Loucy (cell line): ENCODE results near the gene SLC15A5.

ENCODE experiments used
- H2AFZ ChIP-seq: fragments of 200-600 bp; sonication (generic); 2 replicates; pipeline ENCODE4 v1.6.0; 2016; ENCODE audit warnings: antibody characterized with exemption, mild to moderate bottlenecking, low read length, moderate library complexity
- H3F3A ChIP-seq: fragments of 200-600 bp; 2 replicates; pipeline ENCODE4 v1.6.0; 2016; ENCODE audit warnings: antibody characterized with exemption, low read depth, mild to moderate bottlenecking
- H3K27me3 ChIP-seq: fragments of 200-600 bp; sonication (generic); 2 replicates; pipeline ENCODE4 v1.6.1; 2014; ENCODE audit warnings: low read length, mild to moderate bottlenecking; ENCODE audit not compliant: insufficient read depth, poor library complexity, severe bottlenecking
- H3K36me3 ChIP-seq: fragments of 200-600 bp; sonication (generic); 2 replicates; pipeline ENCODE4 v1.6.1; 2016; ENCODE audit warnings: low read length; ENCODE audit not compliant: insufficient read depth
- H3K4me1 ChIP-seq: fragments of 200-600 bp; sonication (generic); 2 replicates; pipeline ENCODE4 v1.5.1; 2014; ENCODE audit warnings: low read length, mild to moderate bottlenecking; ENCODE audit not compliant: insufficient read depth, poor library complexity, severe bottlenecking
- H3K4me2 ChIP-seq: fragments of 200-600 bp; sonication (generic); 2 replicates; pipeline ENCODE4 v1.6.0; 2014; ENCODE audit warnings: antibody characterized with exemption, low read length, low read depth, mild to moderate bottlenecking; ENCODE audit not compliant: poor library complexity, severe bottlenecking
- H3K4me3 ChIP-seq: fragments of 200-600 bp; sonication (generic); 2 replicates; pipeline ENCODE4 v1.5.1; 2014; ENCODE audit warnings: low read length, mild to moderate bottlenecking, mixed read lengths; ENCODE audit not compliant: poor library complexity, severe bottlenecking
- H3K79me2 ChIP-seq: fragments of 200-600 bp; sonication (generic); 2 replicates; pipeline ENCODE4 v1.6.1; 2014; ENCODE audit warnings: low read length; ENCODE audit not compliant: insufficient read depth
- H3K9ac ChIP-seq: fragments of 200-600 bp; sonication (generic); 2 replicates; pipeline ENCODE4 v1.6.0; 2014; ENCODE audit warnings: mild to moderate bottlenecking, low read depth, low read length, moderate library complexity; ENCODE audit not compliant: poor library complexity, severe bottlenecking
- H3K9me2 ChIP-seq: fragments of 200-600 bp; sonication (generic); replicated peaks from 2 replicates; pipeline ENCODE4 v1.6.1; 2016; ENCODE audit warnings: low read depth, low read length, mixed read lengths
- H3K9me3 ChIP-seq: fragments of 200-600 bp; sonication (generic); 2 replicates; pipeline ENCODE4 v1.6.1; 2014; ENCODE audit warnings: mild to moderate bottlenecking, antibody characterized with exemption, low read length, low read depth; ENCODE audit not compliant: insufficient read depth
- H4K20me1 ChIP-seq: fragments of 200-600 bp; sonication (generic); 2 replicates; pipeline ENCODE4 v1.6.0; 2014; ENCODE audit warnings: antibody characterized with exemption, low read length, mild to moderate bottlenecking; ENCODE audit not compliant: insufficient read depth, poor library complexity, severe bottlenecking
- CTCF ChIP-seq: fragments of 200-600 bp; sonication (generic); conservative IDR thresholded peaks from 2 replicates; pipeline ENCODE4 v1.5.1; 2014; ENCODE audit warnings: mild to moderate bottlenecking, antibody characterized with exemption, low read length
- EZH2phosphoT487 ChIP-seq: fragments of 200-600 bp; IDR thresholded peaks from 2 replicates; pipeline ENCODE4 v1.6.1; 2018; ENCODE audit warnings: antibody characterized with exemption, mild to moderate bottlenecking, moderate library complexity, borderline replicate concordance

SLC15A5 gene

GRCh38 chr12:16297521-16297920 lies 20.0 kb upstream of the SLC15A5 start:
- no peak overlapping the region for H3K4me3 ChIP-seq
- TF ChIP-seq CTCF, result no peak
- TF ChIP-seq EZH2phosphoT487, result no peak
- H3K9me3 ChIP-seq, result no peaks in the 10 kb centered on the region
- H3K79me2 ChIP-seq, result no peaks in the 10 kb centered on the region
- no peaks in the 10 kb centered on the region for H3K27me3 ChIP-seq
- H4K20me1 ChIP-seq, result no peaks in the 10 kb centered on the region
- no peak overlapping the region for H2AFZ ChIP-seq
- H3K36me3 ChIP-seq, result no peaks in the 10 kb centered on the region
- no peaks in the 10 kb centered on the region for H3K4me1 ChIP-seq
- no peak overlapping the region for H3K9ac ChIP-seq
- H3F3A ChIP-seq, result no peaks in the 10 kb centered on the region
- H3K4me2 ChIP-seq, result no peak overlapping the region
- H3K9me2 ChIP-seq, result no peaks in the 10 kb centered on the region

GRCh38 chr12:16294376-16294956 lies 17.0 kb upstream of the SLC15A5 start:
- Histone ChIP-seq H3K9me3 (no peaks in the 10 kb centered on the region), H3K4me1 (no peaks in the 10 kb centered on the region), H3K9ac (no peak overlapping the region)

GRCh38 chr12:16291032-16291431 lies 13.5 kb upstream of the SLC15A5 start:
- H3K4me2 ChIP-seq, result no peak overlapping the region
- no peaks in the 10 kb centered on the region; the same call in 1 of the 2 replicates for H3K9me3 ChIP-seq
- H3K79me2 ChIP-seq, result no peaks in the 10 kb centered on the region
- no peaks in the 10 kb centered on the region for H3K9me2 ChIP-seq
- no peak for TF ChIP-seq CTCF
- TF ChIP-seq EZH2phosphoT487, result no peak
- H3K36me3 ChIP-seq, result no peaks in the 10 kb centered on the region
- H3K27me3 ChIP-seq, result no peaks in the 10 kb centered on the region
- H3F3A ChIP-seq, result no peaks in the 10 kb centered on the region
- H4K20me1 ChIP-seq, result no peaks in the 10 kb centered on the region
- H3K9ac ChIP-seq, result no peak overlapping the region
- no peak overlapping the region for H2AFZ ChIP-seq
- H3K4me3 ChIP-seq, result no peak overlapping the region
- H3K4me1 ChIP-seq, result no peaks in the 10 kb centered on the region

More at GRCh38 chr12:16294376-16294956, 17.0 kb upstream of the SLC15A5 start:
- Histone ChIP-seq H4K20me1 (no peaks in the 10 kb centered on the region), H3K79me2 (no peaks in the 10 kb centered on the region), H3F3A (no peaks in the 10 kb centered on the region), H3K4me2 (no peak overlapping the region), H3K27me3 (no peaks in the 10 kb centered on the region), H3K36me3 (no peaks in the 10 kb centered on the region), H3K4me3 (no peak overlapping the region), H3K9me2 (no peaks in the 10 kb centered on the region), H2AFZ (no peak overlapping the region)
- no peak for TF ChIP-seq CTCF
- no peak for TF ChIP-seq EZH2phosphoT487
